DMS79 treated with DMSO at 0.1 percent for 48 hours (cell line): Measurements from ENCODE around the gene ZBTB48.
A peak's percentile ranks its signal among the peaks of the same experiment; 100 is the strongest.
"Not testable (repeated sequence)": the region's sequence is repeated elsewhere in the genome, so short reads cannot be mapped to it uniquely, and the experiment has no call there.

Source experiments
- DNase-seq: peaks from one replicate; lab custom pipeline; 2025; lab: John Stamatoyannopoulos, UW

The ZBTB48 gene

DNA sequence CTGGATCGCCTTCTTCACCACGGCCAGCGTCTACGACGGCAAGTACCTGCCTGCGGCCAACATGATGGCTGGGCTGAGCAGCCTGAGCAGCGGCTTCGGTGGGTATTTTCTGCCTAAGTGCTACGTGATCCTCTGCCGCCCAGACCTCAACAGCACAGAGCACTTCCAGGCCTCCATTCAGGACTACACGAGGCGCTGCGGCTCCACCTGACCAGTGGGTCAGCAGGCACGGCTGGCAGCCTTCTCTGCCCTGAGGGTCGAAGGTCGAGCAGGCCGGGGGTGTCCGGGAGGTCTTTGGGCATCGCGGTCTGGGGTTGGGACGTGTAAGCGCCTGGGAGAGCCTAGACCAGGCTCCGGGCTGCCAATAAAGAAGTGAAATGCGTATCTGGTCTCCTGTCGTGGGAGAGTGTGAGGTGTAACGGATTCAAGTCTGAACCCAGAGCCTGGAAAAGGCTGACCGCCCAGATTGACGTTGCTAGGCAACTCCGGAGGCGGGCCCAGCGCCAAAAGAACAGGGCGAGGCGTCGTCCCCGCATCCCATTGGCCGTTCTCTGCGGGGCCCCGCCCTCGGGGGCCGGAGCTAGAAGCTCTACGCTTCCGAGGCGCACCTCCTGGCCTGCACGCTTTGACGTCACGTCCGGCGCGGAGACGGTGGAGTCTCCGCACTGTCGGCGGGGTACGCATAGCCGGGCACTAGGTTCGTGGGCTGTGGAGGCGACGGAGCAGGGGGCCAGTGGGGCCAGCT is at the start of gene ZBTB48:
ZBTB48 (plus strand) TSS at position 621 of the 745 bp plus-strand sequence. CDS start 616 bp downstream, outside the sequence.
- DNase-seq, result peak; percentile 95

DNA sequence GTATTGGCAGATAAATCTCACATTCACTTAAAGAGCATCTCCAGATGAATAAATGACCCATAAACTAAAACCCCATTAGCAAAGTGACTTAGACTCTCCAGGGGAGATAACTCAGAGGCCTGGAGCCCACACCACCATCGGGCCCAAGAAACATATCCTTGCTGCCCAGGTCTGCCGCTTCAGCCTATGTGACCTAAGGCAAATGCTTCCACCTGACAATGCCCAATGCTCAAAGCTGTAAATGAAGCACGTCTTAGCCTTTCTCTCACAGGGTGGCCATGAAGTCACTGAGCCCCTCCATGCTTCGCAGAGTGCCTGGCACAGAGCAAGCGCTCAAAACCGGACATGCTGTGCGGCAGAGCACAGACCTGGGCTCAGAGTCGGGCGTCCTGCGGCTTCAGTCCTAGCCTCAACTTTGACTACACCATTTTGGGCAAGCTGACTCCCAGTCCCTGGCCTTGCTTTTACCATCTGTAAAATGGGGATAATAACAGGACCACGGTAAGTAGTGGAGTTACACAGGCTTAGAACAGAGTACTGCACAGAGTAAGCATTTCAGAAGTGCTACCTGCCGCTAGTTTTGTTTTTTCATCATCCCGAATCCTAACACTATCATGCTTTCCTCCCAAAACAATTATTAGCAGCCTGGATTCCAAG is 49.2 kb upstream of the ZBTB48 start:
- DNase-seq, result no peak

DNA sequence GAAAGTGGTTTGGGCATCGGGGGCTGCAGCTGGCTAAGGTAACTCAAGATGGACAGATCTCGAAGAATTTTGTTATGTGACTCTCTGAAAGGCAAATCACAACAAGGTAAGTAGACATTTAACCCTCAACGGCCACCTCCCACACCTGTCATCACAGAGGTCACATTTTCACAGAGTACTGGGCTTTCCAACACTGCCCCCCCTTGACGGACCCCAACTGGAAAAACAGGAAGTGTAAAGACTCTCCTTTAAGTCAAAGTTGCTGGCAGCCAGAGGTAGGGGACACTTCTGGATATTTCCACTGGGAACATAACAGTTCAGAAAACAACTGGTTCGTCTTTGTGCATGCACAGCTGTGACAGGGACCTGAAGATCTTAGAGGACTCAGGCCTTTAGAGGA is 47.8 kb upstream of the ZBTB48 start:
- no peak for DNase-seq

DNA sequence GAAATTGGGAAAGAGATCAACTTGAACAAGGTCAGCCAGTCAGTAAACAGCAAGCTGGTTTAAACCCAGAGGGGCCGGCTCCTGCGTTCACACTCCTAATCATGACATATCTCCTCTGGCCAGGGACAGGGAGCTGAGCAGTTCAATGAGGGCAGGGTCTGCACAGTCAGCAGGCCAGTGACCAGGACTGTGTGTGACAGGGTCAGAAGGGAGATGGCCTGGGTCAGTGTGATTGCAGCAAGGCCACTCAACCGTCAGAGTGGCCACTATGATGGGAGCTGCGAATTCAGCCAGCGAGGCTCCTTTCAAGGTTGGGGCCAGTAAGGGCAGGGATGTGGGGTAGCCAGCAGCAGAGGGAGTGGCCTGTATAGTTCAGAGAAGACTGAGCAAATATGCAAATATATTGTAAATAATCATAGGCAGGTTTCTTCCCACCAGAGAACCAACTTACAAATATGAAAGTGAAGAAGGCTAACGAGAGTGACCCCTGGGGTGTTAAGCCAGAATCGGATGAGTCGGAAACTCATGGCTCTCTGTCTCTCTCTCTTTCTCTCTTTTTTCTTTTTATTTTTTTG is 45.5 kb upstream of the ZBTB48 start:
- DNase-seq, result no peak

DNA sequence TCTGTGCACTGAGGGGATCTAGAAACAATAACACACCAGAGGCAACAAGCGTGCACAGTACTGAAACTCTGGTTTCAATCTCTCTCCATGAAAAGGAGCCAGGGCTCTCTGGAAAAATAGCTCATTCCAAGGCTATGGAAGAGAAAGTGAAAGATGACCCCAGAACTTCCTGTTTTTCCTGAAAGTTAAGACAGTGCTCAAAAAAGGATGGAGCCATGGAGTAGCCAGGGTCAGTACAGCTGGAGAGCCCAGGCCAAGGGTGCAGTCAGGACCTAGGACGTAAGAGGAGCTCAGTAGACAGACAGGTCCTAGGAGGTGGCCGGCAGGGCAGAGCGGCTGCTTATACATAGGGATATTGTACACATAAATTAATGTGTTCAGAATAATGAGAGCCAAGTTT is 44.6 kb upstream of the ZBTB48 start:
- no peak for DNase-seq

DNA sequence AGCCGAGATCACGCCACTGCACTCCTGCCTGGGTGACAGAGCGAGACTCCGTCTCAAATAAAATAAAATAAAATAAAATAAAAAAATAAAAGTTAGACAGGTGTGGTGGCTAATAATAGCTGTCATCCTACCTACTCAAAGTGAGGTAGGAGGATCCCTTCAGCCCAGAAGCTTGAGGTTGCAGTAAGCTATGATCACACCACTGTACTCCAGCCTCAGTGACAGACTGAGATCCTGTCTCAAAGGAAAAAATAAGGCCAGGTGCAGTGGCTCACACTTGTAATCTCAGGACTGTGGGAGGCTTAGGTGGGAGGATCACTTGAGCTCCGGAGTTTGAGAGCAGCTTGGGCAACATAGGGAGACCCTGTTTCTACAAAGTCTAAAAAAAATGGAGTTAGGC is 43.5 kb upstream of the ZBTB48 start:
- DNase-seq, result no peak

DNA sequence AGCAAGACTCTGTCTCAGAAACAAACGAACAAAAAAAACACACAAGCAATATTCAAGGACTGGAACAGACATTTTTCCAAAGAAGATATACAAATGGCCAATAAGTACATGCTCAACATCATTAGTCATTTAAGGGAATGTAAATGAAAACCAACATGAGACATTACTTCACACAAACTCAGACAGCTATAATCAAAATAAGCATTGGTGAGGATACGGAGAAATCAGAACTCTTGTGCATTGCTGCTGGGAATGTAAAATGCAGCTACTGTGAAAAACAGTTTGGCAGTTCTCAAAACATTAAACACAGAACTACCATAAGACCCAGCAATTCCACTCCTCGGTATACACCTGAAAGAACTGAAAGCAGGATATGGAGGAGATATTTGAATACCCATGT is 40.8 kb upstream of the ZBTB48 start:
- no peak for DNase-seq

DNA sequence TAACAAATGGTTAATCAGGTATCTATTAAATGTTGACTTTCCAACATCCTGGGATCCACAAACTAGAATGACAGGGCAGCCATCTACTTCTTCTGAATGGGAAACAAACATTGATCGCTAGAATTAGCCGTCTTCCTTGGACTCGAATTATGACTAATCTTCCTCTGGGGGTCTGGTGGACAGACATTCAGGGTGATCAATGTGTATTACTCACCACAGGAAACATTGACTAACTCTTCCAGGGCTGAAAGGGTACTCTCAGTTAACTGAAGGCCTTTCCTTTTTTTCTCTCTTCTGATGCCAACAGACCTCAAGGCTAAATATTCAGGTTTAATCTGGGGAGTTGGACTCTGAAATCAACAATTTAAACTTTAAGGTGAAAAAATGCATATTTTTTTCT is 35.0 kb upstream of the ZBTB48 start:
- DNase-seq, result no peak

DNA sequence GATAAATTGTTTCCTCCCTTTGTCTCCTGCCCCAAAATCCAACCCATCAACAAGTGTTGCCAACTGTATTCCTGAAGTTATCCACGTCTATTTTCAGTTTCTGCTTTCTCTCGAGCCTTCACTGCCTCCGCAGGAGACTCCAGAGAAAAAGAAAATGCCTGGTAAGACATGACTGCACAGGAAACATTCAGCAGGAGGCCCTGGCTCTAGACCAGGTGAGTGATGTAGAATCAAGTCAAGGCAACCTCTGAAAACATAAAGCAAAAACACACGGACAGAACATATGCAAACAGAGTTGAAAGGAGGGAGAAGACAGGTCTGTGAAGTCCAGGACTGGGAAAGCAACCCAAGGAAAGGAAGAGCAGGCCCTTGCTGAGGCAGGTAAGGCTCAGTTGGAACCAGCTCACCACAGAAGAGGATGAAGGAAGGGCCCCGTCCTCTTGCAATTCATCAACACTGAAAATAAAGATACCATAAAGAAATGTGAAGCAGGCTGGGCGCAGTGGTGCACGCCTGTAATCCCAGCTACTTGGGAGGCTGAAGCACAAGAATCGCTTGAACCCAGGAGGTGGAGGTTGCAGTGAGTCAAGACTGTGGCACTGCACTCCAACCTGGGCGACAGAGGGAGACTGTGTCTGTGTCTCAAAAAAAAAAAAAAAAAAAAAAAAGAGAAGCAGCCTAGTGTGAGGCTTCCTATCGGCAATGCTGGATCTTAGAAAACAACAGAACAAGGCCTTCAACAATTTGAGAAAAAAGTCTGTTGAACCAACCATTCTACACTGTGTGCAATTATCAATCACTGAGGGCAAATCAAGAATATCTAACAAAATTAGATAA is 34.3 kb upstream of the ZBTB48 start:
- DNase-seq, result no peak

DNA sequence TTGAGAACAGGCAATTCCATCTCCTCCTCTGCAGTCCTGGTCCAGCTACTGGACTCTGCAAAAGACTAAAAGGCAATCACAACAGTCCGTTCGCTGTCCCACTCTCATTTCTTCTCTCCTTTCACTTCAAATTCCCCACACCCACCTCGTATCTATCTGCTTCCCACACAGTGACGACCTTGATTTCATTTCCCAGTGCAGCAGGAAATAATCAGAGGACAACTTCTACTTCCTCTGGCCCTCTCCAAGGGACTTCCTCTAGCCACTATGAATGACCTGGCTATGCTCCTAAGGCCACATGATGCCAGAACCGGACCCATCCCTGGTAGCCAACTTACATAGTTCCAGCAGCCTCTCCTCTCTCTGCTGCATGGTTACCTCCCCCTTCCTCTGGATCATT is 33.5 kb upstream of the ZBTB48 start:
- DNase-seq, result no peak

DNA sequence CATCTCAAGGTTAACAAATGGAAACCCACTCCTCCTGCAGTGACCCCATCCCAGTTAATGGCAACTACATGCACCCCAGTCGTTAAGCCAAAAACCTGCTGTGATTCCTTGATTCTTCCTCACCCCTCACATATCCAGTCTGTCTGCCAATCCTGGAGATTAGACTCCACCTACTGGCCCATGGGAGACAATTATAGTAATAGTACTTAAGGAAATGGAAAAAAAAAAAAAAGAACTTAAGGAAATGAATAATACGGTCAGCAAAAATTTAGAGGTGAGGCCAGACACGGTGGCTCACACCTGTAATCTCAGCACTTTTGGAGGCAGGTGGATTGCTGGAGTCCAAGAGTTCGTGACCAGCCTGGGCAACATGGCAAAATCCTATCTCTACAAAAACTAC is 32.5 kb upstream of the ZBTB48 start:
- DNase-seq, result no peak

DNA sequence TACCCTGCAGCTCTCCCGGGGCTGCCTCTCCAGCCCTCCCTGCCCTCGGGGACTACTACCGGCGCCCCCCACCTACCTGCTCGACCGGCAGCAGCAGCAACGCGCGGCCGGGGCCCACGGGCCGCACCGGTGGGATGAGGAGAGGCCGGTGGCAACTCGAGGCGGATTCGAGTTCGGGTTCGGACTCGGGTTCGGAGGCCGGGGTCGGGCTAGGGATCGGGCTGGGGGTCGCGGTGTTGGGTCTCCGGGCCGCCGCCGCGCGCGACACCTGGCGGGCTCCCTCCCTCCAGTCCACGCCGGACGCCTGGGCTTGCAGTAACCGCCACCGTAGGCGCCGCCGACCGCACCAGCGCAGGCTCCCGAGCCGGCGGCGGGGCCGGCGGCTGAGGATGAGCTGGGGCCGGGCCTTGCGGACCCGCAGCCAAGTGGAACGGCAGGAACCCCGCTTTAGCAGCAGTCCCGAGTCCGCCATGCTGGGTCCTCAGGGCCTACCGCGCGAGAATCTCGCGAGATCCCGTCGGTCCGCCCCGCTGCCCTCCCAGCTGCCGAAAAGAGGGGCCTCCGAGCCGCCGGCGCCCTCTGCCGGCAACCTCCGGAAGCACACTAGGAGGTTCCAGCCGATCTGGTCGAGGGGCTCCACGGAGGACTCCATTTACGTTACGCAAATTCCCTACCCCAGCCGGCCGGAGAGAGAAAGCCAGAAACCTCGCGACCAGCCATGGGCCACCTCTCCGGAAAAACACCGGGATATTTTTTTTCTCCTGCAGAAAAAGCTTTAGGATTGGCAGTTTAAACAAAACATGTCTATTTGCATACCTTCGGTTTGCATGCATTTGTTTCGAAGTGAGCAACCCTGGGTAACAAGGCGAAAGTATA is 25.5 kb upstream of the ZBTB48 start, which contains the start of gene NOL9:
NOL9 (minus strand) TSS at position 483 of the 876 bp plus-strand sequence; CDS start at position 472, 11 bp downstream.
- DNase-seq, result peak; percentile 95

DNA sequence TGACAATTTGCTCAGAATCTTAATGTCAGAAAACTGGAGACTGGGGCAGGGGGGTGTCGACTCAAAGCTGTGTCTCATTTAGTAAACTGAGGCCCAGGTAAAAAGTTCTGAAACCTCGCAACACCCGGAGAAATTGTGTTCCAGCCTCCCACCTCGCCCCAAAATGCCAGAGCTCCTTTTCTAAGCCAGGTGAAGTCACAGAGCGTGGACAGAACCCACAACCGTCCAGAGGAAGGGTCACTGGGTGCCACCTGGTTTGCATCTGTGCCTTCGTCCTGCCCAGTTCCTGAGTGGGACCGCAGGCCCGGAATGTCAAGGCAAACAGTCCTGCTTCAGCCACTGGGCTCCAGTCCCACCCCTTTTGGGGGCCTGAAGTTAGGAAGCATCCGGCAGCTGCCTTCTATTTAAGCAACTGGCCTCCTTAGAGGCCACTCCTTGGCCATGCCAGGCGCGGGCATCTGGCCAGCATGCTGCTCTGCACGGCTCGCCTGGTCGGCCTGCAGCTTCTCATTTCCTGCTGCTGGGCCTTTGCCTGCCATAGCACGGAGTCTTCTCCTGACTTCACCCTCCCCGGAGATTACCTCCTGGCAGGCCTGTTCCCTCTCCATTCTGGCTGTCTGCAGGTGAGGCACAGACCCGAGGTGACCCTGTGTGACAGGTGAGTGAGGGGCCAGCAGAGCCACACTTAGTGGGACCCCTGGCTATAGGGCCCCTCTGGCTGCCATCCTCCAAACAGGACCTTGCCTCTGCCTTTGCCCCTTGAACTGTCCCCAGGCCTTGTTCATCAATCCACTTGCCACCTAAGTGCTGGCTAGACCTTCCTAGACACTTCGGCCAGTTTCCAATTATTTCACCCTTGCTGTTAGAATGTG is 24.7 kb upstream of the ZBTB48 start, which contains the start of gene TAS1R1:
TAS1R1 (plus strand) TSS at position 401 of the 872 bp plus-strand sequence; CDS start at position 468, 67 bp downstream.
- DNase-seq, result no peak

DNA sequence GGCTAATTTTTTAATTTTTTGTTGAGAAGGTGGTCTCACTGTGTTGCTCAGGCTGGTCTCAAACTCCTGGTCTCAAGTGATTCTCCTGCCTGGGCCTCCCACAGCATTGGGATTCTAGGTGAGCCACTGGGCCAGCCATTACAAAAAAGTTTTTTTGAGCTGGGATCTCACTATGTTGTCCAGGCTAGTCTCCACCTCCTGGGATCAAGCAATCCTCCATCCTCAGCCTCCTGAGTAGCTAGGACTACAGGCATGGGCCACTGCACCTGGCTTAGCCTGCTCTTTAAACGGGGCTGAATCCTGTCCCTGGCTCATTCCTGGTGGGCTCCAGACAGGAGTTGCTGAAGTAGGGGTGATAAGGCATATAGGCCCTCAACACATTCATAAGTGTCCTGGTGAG is 22.2 kb upstream of the ZBTB48 start:
- no peak for DNase-seq

DNA sequence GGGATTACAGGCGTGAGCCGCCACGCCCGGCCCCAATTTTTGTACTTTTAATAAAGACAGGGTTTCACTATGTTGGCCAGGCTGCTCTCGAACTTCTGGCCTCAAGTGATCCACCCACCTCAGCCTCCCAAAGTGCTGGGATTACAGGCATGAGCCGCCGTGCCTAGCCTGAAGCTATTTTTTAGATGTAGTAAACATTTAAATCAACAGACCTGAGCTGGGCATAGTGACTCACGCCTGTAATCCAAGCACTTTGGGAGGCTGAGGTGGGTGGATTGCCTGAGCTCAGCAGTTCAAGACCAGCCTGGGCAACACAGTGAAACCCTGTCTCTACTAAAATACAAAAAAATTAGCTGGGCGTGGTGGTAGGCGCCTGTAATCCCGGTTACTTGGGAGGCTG is 20.6 kb upstream of the ZBTB48 start:
- not testable (repeated sequence) for DNase-seq

DNA sequence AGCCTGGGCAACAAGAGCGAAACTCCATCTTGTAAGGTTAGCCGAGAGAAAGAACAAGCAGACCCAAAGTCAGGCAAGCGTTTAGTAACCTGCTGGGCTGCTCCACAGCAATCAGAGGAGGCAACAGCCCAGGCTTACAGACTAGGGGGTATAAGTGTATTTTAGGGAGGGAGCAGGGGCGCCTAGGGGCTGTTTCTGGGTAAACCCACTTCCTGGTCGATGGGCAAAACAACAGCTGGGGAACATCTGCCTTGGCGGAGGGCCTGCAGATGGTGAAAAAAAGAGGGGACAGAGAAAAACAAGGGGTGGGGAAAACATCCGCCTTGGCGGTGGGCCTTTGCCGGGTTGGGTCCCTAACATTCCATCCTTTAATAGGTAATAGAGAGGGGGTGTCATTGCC is 19.5 kb upstream of the ZBTB48 start:
- DNase-seq, result no peak

DNA sequence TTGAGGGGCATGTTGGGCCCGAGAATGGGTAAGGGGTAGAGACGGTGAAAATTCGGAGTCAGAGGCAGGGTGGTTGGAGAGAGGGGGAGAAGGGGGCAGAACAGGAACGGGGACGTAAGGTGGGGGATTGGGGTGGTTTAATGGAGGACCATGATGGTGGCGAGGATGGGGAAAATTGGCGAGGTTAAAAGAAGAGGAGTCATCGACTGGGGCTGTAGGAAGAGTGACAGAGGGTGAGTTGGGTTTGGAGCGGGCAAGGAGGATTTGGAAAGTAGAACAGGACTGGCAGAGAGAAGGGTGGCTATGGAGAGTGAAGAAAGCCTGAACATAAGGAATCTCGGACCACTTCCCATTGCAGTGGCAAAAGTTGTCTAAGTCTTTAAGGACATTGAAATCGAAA is 10.8 kb upstream of the ZBTB48 start:
- no peak for DNase-seq

DNA sequence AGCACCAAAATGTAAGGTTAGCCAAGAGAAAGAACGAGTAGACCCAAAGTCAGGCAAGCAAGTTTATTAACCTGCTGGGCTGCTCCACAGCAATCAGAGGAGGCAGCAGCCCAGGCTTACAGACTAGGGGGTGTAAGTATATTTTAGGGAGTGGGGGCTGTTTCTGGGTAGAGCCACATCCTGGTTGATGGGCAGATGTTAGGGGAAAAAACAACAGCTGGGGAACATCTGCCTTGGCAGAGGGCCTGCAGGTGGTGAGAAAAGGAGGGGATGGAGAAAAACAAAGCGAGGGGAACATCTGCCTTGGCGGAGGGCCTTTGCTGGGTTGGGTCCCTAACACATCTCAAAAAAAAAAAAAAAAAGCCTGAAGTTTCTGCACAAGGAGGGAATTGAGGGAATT is 9.7 kb upstream of the ZBTB48 start:
- no peak for DNase-seq

DNA sequence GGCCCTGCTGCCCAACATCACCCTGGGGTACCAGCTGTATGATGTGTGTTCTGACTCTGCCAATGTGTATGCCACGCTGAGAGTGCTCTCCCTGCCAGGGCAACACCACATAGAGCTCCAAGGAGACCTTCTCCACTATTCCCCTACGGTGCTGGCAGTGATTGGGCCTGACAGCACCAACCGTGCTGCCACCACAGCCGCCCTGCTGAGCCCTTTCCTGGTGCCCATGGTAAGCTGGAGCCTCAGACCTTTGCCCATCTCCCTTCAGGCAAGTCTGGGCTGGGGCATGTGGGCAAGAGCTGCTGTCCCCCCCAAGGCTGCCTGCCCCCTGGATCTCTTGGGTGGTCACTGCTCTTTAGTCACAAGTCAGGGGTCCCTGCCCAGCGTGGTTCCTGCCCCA is 8.8 kb upstream of the ZBTB48 start:
- no peak for DNase-seq

DNA sequence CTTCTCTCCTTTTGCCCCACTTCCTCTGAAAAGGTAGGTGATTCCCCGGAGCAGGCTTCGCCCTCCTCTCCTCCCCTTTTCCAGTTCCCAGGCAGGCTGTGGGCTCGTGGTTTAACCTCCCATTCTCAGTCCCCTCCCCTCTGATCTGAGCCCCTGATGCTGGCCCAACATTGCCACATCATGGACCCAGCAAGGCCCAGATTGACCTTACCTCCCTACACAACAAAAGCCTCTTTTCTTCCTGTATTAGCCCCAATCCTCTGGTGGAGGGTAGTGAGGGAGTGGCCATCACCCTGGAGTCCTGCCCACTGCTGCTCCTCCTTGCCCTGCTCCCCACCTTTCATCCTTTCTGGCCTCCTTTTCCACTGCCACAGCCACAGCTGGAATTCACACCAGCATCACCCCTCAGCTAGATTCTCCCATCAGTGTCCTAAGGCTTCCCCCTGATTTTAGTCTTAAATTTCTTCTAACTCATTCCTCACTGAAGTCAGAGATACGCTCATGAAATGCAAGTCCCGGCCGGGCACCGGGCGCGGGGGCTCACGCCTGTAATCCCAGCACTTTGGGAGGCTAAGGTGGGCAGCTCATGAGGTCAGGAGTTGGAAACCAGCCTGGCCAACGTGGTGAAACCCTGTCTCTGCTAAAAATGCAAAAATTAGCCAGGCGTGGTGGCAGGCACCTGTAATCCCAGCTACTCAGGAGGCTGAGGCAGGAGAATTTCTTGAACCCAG is 7.0 kb upstream of the ZBTB48 start:
- DNase-seq, result no peak
